OCI-LY3 (cell line): ENCODE measurements around the gene ADAMTS16.

Source experiments
- CTCF ChIP-seq: fragments of 200-600, 300-600 bp; sonication (generic); IDR thresholded peaks from 2 replicates; pipeline ENCODE4 v1.5.1; 2014; ENCODE audit warnings: antibody characterized with exemption, low read length, low read depth
- EZH2phosphoT487 ChIP-seq: fragments of 200-600 bp; shearing (Covaris generic); IDR thresholded peaks from 2 replicates; pipeline ENCODE4 v1.6.1; 2018; ENCODE audit warnings: antibody characterized with exemption, mixed run types, low read depth

GRCh38 chr5:5132234-5132633, 7.9 kb upstream of the ADAMTS16 start:
- TF ChIP-seq CTCF: no peak
- TF ChIP-seq EZH2phosphoT487: no peak
